ENCODE measurements around the gene CFD. TPM values are rescaled to one million over a fixed set of nuclear protein-coding genes. Genes with fewer than 3 reads are reported as not detected.

CFD gene
- total RNA-seq, 4 donors from 2014 or later, result 1,367 to 3,469 (median 2,171) TPM

GRCh38 chr19:883661-884211, 24.3 kb downstream of the CFD start:
- no peak for DNase-seq (ENCODE audit: low spot score)
- no peak for TF ChIP-seq CTCF (IDR thresholded peaks at IDR 0.05)

GRCh38 chr19:884420-885211, 25.2 kb downstream of the CFD start:
- no peak for ATAC-seq (ENCODE audit: low FRiP score)
- no peak for TF ChIP-seq CTCF (IDR thresholded peaks at IDR 0.05)
- no peak for DNase-seq (ENCODE audit: low spot score)

More at GRCh38 chr19:883661-884211, 24.3 kb downstream of the CFD start:
- no peak for ATAC-seq (ENCODE audit: low FRiP score)

GRCh38 chr19:885536-886224, 26.2 kb downstream of the CFD start:
- no peak for ATAC-seq (ENCODE audit: low FRiP score)
- no peak for TF ChIP-seq CTCF (IDR thresholded peaks at IDR 0.05)
- DNase-seq (ENCODE audit: low spot score), result no peak

- DNase-seq (ENCODE audit: low spot score) (no peak), ATAC-seq (ENCODE audit: low FRiP score) (no peak)
- no peak for TF ChIP-seq CTCF (IDR thresholded peaks at IDR 0.05)
These were observed 27.6 kb downstream of the CFD start for GRCh38 chr19:887072-887471.

- DNase-seq (ENCODE audit: low spot score) (no peak), ATAC-seq (ENCODE audit: low FRiP score) (no peak)
- no peak for TF ChIP-seq CTCF (IDR thresholded peaks at IDR 0.05)
These were observed 28.1 kb downstream of the CFD start for GRCh38 chr19:887599-887998.

- DNase-seq (ENCODE audit: low spot score), result no peak
These were observed 29.3 kb downstream of the CFD start for GRCh38 chr19:888581-889385.

More at GRCh38 chr19:888581-889385, 29.3 kb downstream of the CFD start:
- ATAC-seq (ENCODE audit: low FRiP score), result no peak
- TF ChIP-seq CTCF (IDR thresholded peaks at IDR 0.05), result no peak

Data from omental fat pad (tissue), 4 donors.